Measurements from ENCODE around the gene SRPRB.

Gene SRPRB

GRCh38 chr3:133828576-133829309, 23.1 kb downstream of the SRPRB start:
- no peak for DNase-seq

DNA sequence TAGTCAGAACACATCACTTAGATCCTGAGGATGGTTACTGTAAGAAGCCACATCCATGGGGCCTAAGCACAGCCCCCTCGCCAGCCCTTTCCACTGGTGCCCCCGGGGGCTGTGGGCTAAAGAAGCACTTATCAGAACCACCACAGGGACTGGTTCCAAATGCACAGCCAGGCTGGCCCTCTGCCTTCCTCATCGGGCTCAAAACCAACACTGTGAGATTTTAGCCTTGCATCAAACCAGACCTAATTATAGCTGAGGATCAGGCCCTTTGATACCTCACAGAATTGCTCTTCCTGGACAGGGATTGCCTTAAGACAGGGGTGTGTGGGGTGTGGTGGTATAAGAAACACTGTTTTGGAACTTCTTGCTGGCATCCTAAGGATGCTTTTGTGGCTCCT, 23.7 kb downstream of the SRPRB start:
- no peak for DNase-seq

DNA sequence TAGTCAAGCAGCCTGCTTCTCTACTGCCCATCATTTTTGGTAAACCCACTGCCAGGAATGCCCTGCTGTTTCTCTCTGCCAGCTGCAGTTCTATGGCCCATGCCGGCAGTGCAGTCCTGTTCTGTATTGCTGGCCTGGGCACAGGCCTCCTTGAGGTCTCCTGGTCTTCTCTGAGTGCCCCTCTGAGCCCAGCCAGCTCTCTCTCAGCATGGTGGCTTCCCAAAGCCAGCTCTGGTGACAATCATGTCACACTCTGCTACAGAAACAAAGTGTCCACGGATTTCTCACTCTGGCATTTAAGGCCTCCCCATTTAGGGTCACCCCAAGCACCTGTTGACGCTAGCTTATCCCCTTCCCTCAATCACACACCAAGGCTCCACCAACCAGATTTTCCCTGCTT, 24.5 kb downstream of the SRPRB start:
- no peak for DNase-seq

DNA sequence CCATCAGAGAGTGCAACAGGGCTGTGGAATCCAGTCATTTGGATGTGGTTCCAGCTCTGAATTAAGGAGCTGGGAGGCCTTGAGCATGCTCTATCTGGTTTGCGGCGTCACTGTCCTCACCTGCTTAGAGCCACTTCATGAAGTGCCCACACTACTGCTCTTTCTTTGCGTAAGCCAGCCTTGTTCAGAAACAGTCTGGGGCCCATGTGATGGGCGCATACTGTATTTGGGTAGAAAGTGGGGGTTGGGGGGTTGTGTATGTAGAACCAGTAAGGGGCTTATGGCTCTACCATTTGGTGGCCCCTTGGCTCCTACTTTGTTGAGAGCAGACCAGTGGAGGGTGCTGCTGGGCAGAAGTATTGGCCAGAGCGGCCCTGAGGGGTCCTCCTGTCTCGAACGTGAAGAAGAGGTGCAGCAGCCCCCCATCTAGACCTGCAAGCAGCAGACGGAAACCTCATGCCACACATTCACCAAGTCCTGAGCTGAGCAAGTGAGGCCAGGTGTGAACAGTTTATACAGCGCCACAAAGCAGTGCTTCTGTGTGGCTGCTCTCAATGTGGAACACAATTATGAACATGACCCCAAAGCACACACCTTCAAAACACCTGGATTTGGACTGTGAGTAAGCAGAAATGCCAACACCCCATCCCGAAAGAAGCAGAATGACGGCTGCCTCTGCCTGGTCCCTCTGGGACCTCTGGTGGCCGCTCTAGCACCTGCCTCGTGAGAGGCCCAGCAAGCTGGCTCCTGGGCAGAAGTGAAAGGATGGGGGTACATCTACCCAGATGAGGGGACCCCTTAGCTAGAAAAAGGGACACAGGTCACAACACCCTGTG, 26.6 kb downstream of the SRPRB start:
- DNase-seq, result no peak

DNA sequence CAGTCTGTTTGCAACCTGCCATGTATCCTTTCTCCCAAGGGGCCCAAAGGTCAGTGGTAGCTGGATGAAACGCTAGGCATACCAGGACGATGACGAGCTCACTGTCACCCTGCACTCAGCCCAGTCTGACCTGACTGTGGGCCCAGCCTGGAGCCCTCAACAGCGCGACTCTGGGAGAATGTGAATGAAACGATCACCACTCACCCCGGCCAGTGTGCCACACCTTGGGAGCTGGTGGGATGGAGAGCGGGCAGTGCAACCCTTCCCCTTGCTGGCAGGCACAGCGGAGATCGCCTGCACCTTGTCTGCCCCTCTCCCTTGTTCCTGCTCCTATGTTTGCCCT, 27.2 kb downstream of the SRPRB start:
- DNase-seq, result no peak

DNA sequence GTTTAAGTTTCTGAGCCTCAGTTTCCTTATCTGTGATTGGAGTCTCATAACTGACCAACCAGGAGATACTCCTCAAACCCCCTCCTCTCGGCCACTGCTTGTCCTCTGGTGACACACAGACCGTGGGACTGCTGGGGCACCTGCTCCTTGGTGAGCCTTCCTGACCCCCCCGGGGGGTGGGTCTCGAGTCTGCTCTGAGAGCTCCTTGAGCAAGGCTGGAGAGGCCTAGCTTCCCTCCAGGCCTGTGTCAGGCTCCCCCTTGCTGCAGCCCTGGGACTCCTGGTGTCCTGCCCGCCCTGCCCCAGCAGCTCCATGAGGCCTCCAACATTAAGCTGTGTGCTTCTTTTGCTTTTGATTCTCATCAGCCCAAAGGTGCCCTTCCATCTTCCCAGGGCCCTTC, 27.7 kb downstream of the SRPRB start:
- no peak for DNase-seq

DNA sequence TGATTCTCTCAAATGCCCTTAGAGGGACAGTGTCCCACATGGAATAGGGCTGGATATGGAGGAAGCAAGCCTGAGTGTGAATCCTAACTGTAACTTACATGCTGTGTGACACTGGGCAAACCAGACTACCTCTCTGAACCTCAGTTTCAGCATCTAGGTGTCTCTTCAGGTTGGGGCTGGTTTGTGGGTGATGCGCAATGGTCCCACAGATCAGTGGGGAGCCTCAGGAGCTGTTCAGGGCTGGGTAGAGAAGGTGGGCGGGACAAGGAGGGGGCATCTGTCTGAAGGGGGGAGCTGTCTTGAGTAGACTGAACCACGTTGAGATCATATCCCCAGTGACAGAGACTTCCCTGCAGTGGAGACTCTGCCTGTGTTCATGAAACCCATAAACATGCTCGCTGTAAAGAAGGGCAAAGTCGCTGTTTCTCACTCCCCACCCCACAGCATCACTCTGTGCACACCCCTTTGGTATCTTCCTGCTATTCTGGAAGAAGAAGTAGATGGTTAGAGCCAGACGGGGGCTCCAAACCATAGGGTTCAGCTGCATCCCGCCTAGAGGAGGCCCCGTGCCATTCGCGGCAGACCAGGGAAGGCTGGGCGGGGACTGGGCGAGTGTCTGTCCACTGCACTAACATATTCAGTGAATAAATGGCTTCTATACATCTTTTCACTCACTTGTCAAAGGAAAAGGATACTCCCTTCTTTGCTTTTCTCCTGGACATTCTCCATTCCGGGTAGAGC, 28.4 kb downstream of the SRPRB start:
- DNase-seq, result no peak

GRCh38 chr3:133834621-133835417, 29.2 kb downstream of the SRPRB start:
- no peak for DNase-seq

DNA sequence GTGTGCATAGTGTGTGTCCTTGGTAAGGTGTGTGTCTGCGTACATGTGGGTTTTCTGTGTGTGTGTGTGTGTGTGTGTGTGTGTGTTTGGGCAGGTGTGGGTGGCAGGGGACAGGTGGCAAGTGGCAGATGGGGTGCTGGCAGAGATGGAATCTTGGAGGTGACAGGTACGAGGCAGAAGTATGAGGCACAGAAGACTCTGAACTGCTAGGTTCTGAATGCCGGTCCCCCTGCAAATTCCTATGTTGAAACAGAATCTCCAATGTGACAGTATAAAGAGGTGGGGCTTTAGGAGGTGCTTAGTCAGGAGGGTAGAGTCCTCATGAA, 29.8 kb downstream of the SRPRB start:
- no peak for DNase-seq

GRCh38 chr3:133835961-133836360, 30.3 kb downstream of the SRPRB start:
- DNase-seq, result no peak

GRCh38 chr3:133836497-133837158, 31.0 kb downstream of the SRPRB start:
- DNase-seq, result no peak

DNA sequence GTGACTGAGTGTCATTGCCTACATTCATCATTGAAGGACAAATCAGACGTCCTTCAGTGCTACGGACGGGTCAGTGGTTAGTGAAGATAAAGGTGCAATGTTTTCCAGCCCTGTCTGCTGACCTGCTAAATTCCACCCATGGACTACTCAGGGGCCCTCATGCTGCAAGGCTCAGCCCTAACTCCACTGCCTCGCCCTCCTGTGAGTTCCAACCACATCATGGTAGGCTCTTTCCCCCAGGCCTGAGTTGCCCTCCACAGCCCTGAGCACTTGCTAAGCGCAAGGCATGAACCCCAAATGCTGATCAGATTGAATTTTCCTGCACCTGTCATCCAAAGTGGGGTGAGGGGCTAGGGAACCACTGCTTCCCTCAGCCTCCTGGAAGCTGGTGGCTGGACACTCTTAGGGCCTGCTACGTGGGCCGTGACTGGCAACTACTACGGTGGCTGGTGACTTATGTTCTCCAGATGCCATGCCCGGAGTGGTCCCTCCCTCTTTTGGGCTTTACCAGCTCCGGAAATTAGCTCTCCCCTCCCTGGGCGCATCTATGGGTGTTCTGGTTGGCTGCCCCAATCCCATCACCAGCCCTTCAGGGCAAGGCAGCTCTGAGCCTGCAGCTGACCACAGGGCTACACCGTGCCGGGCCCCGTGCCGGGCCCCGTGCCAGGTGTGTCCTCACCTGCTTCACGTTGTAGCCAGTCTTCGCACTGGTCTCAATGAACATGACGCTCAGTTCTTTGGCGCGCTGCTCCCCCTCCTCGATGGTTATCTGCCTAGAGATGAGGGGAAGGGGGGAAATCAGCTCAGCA, 32.1 kb downstream of the SRPRB start:
- no peak for DNase-seq

GRCh38 chr3:133838296-133838789, 32.7 kb downstream of the SRPRB start:
- DNase-seq, result no peak

GRCh38 chr3:133838916-133839800, 33.5 kb downstream of the SRPRB start:
- DNase-seq, result no peak

GRCh38 chr3:133840055-133840737, 34.6 kb downstream of the SRPRB start:
- no peak for DNase-seq

- no peak for DNase-seq
Observed at GRCh38 chr3:133840767-133841166, 35.2 kb downstream of the SRPRB start.

DNA sequence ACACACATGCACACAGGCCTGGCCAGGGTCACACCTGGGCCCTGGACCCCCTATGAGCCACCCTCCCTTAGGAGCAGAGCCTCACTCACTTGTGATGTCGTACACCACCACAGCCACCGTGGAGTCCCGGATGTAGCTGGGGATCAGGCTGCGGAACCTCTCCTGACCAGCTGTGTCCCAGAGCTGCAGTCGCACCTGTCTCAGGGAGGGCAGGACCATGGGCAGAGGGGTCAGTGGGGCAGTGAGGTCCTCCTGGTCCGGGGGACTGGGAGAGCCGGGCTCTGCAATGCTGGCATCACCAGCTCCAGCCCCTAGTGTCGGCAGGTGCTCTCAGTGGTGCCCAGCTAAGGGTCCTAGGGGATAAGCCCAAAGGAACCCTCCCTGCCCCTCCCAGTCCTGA, 35.6 kb downstream of the SRPRB start:
- DNase-seq, result no peak

DNA sequence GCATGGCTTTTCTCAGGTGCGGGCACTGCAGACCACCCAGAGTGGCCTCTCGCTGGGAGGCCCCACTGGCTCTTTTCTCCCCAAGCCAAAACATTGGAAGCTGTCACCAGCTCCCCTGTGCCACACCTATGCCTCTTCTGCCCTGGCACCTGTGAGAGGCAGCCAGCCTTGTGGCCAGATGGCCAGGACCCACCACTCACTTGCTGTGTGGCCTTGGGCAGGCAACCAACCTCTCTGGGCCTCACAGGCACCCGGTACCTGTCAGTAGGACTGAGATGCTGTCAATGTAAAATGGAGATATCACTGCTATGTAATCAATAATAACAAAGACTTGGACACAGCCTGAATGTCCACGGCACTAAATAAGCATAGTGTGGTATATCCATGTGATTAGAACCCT, 36.5 kb downstream of the SRPRB start:
- no peak for DNase-seq

GRCh38 chr3:133843634-133844033, 38.0 kb downstream of the SRPRB start:
- DNase-seq, result no peak

- no peak for DNase-seq
Observed at GRCh38 chr3:133845127-133845526, 39.5 kb downstream of the SRPRB start.

Data from NCI-H1694 (cell line).